Purkinje cell (primary cell): Measurements from ENCODE around the gene FST. TPM values are rescaled to one million over a fixed set of nuclear protein-coding genes. Genes with fewer than 3 reads are reported as not detected.

Experiments
- polyA plus RNA-seq: library from polyadenylated mRNA; unstranded; fragments of >200 nt; fragmentation: Nextera tagmentation; gene quantifications from 2 replicates; pipeline ENCODE4 v1.2.1, GENCODE V29; 2014

FST gene, protein sequence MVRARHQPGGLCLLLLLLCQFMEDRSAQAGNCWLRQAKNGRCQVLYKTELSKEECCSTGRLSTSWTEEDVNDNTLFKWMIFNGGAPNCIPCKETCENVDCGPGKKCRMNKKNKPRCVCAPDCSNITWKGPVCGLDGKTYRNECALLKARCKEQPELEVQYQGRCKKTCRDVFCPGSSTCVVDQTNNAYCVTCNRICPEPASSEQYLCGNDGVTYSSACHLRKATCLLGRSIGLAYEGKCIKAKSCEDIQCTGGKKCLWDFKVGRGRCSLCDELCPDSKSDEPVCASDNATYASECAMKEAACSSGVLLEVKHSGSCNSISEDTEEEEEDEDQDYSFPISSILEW
- not detected in 2 replicates for polyA plus RNA-seq

DNA sequence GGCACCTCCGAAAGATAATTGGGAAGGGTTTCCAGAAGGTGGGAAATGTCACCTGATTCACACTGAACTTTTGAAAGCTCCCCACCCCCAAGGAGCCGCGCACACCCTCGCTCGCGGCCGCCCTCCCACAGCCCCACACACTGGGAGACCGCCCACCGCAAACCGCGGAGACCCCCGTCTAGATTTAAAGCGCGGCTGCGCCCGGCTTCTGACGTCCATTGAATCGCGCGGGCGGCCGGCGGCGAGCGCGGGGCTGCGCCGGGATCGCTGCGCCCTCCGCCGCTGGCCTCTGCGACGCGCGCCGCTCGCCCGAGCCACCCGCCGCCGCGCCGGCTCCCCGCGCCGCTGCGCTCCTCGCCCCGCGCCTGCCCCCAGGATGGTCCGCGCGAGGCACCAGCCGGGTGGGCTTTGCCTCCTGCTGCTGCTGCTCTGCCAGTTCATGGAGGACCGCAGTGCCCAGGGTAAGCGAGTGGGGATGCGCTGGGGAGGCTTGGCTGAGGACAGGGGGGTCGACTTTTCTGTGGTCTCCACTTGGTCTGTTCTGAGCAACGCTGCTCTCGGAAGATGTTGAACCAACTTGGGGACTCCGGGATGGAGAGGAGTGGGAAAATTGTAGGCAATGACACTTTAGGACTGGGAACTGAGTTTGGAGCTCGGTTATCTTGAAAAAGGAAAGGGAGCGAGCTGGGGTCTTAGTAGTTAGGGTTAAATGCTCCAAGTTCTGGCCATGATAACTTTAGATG lies at the start of gene FST:
TSS of gene FST (plus strand) at position 214 of the 743 bp plus-strand sequence. CDS start at position 377, 163 bp downstream.

Other genes starting within 250 kb of the FST start
- 502 TPM in 2 replicates for gene NDUFS4, start 80.0 kb downstream of the FST start, polyA plus RNA-seq